HCT116 (cell line): ENCODE results near the gene TMEM229A.

Experiments used
- EGR1 ChIP-seq: IDR thresholded peaks from 2 replicates; pipeline ENCODE4 v1.6.1; 2012; ENCODE audit warnings: low read depth
- EZH2 ChIP-seq: fragments of 200-600 bp; sonication (generic); IDR thresholded peaks from 2 replicates; pipeline ENCODE4 v1.6.1; 2017; ENCODE audit warnings: antibody characterized with exemption, mixed run types
- POLR2A ChIP-seq: IDR thresholded peaks from 2 replicates; pipeline ENCODE4 v1.7.0; 2011; ENCODE audit warnings: borderline replicate concordance; ENCODE audit not compliant: insufficient read depth, insufficient read length; ENCODE audit errors: extremely low read depth
- RAD21 ChIP-seq: IDR thresholded peaks from 2 replicates; pipeline ENCODE4 v1.6.1; 2012; ENCODE audit warnings: low read depth, mild to moderate bottlenecking
- SP1 ChIP-seq: IDR thresholded peaks from 2 replicates; pipeline ENCODE4 v1.6.1; 2012; ENCODE audit warnings: low read depth
- TF ChIP-seq, protein P1 (sequence below): IDR thresholded peaks from 2 replicates; pipeline ENCODE4 v1.6.1; 2012
- TF ChIP-seq, protein P2 (sequence below), 3 experiments: fragments of 200-600 bp in 1 of 3; sonication (generic) in 1 of 3; IDR thresholded peaks in 2 of 3; conservative IDR thresholded peaks in 1 of 3; 2 replicates each; pipeline ENCODE4 v1.5.1; 2012 to 2017; ENCODE audit warnings: low read depth in 2 of 3, low read length in 2 of 3, antibody characterized with exemption in 1 of 3, borderline replicate concordance in 1 of 3, control low read depth in 1 of 3, mild to moderate bottlenecking in 1 of 3, mixed read lengths in 1 of 3, mixed run types in 1 of 3, moderate library complexity in 1 of 3; ENCODE audit not compliant: insufficient read depth in 1 of 3

DNA sequence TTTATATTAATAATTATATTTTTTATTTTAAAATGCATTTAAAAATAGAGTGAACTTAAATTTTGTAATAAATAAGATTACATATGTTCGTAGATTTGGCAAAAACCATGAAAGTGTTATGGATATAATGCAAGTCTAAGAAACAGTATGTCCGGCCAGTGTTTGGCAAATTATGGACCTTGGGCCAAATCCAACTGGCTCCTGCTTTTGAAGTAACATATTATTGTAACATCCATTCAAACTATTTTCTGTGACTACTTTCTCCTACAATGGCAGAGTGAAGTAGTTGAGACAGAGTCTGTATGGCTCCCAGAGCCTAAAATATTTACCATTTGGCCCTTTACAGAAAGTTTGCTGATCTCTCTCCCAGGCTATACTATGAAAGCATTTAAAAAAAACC lies 38.9 kb downstream of the TMEM229A start:
- TF ChIP-seq RAD21 (no peak), POLR2A (no peak), SP1 (no peak), EZH2 (no peak), EGR1 (no peak)
- TF ChIP-seq, protein P1, sequence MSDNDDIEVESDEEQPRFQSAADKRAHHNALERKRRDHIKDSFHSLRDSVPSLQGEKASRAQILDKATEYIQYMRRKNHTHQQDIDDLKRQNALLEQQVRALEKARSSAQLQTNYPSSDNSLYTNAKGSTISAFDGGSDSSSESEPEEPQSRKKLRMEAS, result no peak
- TF ChIP-seq, protein P2, sequence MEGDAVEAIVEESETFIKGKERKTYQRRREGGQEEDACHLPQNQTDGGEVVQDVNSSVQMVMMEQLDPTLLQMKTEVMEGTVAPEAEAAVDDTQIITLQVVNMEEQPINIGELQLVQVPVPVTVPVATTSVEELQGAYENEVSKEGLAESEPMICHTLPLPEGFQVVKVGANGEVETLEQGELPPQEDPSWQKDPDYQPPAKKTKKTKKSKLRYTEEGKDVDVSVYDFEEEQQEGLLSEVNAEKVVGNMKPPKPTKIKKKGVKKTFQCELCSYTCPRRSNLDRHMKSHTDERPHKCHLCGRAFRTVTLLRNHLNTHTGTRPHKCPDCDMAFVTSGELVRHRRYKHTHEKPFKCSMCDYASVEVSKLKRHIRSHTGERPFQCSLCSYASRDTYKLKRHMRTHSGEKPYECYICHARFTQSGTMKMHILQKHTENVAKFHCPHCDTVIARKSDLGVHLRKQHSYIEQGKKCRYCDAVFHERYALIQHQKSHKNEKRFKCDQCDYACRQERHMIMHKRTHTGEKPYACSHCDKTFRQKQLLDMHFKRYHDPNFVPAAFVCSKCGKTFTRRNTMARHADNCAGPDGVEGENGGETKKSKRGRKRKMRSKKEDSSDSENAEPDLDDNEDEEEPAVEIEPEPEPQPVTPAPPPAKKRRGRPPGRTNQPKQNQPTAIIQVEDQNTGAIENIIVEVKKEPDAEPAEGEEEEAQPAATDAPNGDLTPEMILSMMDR (IDR thresholded peaks at IDR 0.05 in 2 of 3, conservative IDR thresholded peaks at IDR 0.05 in 1 of 3; ENCODE audit: borderline replicate concordance in 1 of 3, insufficient read depth in 1 of 3, low read depth in 2 of 3, low read length in 2 of 3), result no peak
